Type B pancreatic cell (in vitro differentiated cells): ENCODE results near the gene GCK. TPM values are rescaled to one million over a fixed set of nuclear protein-coding genes. Genes with fewer than 3 reads are reported as not detected.

Experiments used
- DNase-seq: peaks from one replicate; pipeline ENCODE4 v3.0.0; 2021; ENCODE audit warnings: mixed read lengths; ENCODE audit not compliant: unreplicated experiment; ENCODE audit errors: extremely low spot score
- H3K27ac Mint-ChIP-seq: 2 replicates; pipeline ENCODE4 v1.8.0; 2021; ENCODE audit warnings: mild to moderate bottlenecking, mixed read lengths
- H3K27me3 Mint-ChIP-seq: 2 replicates; pipeline ENCODE4 v1.8.0; 2021; ENCODE audit warnings: mixed read lengths
- H3K36me3 Mint-ChIP-seq: 2 replicates; pipeline ENCODE4 v1.8.0; 2021; ENCODE audit warnings: mixed read lengths
- H3K4me1 Mint-ChIP-seq: one replicate; pipeline ENCODE4 v1.8.0; 2021; ENCODE audit warnings: mixed read lengths; ENCODE audit not compliant: unreplicated experiment
- H3K4me3 Mint-ChIP-seq: 2 replicates; pipeline ENCODE4 v1.8.0; 2021; ENCODE audit warnings: mild to moderate bottlenecking, mixed read lengths
- H3K9me3 Mint-ChIP-seq: 2 replicates; pipeline ENCODE4 v1.8.0; 2021; ENCODE audit warnings: mixed read lengths
- total RNA-seq: library from RNA; stranded (reverse); gene quantifications from 2 replicates; pipeline ENCODE4 v1.2.1, GENCODE V29; 2021; ENCODE audit warnings: low replicate concordance
- TF ChIP-seq, protein P1 (sequence below): fragments of 200-600 bp; sonication (generic); conservative IDR thresholded peaks from 2 replicates; pipeline ENCODE4 v1.5.0; 2021; ENCODE audit warnings: antibody characterized with exemption, mild to moderate bottlenecking

The GCK gene
- total RNA-seq, 1 donor from 2014 or later, result 5.6 TPM

DNA sequence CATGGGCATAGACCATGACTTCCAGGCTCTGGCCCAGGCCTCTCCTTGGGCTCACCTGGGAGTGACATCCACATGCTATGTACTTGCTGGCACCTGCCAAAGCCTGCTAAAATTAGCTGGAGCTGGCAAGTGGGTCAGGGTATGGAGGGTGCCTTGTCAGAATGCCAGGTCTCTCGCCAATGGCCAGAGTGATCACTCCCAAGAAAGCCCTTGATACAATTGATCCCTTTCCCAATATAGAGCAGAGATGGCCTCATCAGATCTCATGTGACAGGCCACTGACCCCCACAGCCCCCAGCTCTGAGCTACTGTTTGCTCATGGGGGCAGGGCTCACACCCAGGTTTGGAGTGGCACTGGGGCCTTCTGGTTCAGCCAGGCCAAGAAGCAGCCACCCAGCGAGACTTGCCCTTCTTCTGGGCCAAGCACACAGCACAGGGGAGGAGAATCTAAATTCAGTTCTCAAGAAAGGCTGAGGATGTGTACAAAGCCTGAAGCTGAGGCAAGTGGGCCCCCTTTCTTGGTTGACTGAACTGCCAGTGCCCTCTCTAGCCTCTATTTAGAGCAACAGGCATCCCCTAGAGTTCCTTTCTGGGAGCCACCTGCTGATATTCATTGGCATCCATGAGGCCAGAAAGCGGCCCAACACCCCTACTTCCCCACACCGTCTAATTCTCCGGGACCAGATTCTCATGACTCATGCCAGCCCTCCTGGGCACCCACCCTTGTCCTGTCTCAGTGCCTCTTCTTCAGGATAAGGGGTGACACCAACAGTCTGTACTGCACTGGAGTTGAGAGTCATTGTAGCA is 29.2 kb downstream of the GCK start:
- Mint-ChIP-seq H3K27me3 (no peaks in the 10 kb centered on the region), H3K36me3 (no peaks in the 10 kb centered on the region), H3K27ac (no peak overlapping the region), H3K4me3 (no peak overlapping the region), H3K4me1 (no peaks in the 10 kb centered on the region), H3K9me3 (no peaks in the 10 kb centered on the region)
- no peak for DNase-seq
- TF ChIP-seq, protein P1, sequence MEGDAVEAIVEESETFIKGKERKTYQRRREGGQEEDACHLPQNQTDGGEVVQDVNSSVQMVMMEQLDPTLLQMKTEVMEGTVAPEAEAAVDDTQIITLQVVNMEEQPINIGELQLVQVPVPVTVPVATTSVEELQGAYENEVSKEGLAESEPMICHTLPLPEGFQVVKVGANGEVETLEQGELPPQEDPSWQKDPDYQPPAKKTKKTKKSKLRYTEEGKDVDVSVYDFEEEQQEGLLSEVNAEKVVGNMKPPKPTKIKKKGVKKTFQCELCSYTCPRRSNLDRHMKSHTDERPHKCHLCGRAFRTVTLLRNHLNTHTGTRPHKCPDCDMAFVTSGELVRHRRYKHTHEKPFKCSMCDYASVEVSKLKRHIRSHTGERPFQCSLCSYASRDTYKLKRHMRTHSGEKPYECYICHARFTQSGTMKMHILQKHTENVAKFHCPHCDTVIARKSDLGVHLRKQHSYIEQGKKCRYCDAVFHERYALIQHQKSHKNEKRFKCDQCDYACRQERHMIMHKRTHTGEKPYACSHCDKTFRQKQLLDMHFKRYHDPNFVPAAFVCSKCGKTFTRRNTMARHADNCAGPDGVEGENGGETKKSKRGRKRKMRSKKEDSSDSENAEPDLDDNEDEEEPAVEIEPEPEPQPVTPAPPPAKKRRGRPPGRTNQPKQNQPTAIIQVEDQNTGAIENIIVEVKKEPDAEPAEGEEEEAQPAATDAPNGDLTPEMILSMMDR, result no peak

DNA sequence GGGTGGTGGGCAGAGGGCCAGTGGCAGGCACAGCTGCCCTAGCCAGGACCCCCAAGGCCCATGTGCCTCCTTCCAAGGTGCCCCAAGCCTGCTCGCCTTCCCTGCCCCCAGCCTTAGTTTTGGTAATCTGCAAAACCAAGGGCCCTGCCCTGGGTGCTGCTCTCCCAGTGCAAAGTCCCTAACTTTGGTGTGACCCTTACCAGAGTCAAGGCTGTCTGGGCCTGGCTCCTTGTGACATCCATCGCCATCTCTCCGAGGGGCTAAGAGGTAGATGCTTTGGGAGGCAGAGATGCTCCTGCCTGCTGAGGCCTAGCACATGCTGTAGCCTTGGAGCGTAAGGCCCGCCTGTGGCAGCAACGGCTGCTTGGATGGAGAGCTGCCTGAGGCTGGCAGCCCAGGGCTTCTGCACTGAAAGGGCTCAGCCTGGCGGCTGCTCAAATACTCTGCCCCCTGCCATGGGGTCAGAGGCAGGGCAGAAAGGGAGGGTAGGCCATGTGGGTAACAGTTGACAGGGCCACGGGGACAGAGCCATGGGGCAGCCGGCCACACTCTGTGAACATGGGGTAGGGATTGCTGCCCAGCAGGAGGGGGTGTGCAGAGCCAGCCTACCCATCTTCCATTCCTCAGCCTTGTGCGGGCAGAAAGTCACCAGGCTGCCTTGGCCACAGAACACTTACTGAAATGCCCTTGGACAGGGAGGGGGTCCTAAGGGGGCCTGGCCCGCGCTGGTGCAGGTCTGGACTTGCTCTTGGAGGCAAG is 30.2 kb downstream of the GCK start:
- Mint-ChIP-seq H3K4me3 (no peak overlapping the region), H3K36me3 (no peaks in the 10 kb centered on the region), H3K27me3 (no peaks in the 10 kb centered on the region), H3K27ac (no peak overlapping the region), H3K4me1 (no peaks in the 10 kb centered on the region), H3K9me3 (no peaks in the 10 kb centered on the region)
- TF ChIP-seq, protein P1, result no peak
- no peak for DNase-seq

DNA sequence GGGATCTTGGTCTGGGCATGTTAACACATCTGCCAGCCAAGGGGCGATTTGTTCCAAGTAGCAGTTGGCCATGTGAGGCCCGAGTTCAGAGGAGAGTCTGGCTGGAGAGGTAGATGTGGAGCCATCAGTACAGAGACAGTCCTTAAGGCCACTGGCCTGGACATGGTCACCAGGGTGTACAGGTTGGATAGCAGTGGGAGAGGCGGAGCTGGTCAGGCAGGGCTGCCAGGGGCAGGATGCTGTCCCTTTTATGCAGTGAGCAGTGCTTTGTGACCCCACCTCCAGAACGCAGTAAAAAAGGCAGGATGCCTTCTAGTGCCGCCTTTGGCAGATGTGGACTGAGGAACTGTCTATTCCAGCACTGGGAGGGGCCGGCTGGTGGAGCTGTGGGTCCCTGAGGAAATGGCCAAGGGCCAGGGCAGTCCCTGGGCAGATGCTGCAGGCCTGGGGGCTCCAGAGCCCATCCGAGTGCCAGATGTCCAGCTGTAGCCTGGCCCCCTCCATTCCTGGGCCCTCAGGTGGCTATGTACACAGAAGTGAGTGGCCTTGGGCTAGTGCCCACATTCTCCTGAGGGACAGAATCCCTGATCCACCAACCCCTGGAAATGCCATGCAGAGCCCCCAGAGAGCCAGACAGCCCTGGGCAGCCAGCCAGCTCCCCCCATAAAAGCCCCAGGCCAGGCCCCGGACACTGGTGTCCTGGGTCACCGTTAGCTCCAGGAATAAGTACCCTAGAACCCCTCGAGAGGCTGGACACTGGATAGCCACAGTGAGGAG is 31.0 kb downstream of the GCK start:
- no peak for DNase-seq
- TF ChIP-seq, protein P1, result no peak
- H3K4me1 Mint-ChIP-seq, result no peaks in the 10 kb centered on the region
- no peak overlapping the region for H3K4me3 Mint-ChIP-seq
- no peaks in the 10 kb centered on the region for H3K27me3 Mint-ChIP-seq
- no peaks in the 10 kb centered on the region for H3K36me3 Mint-ChIP-seq
- H3K9me3 Mint-ChIP-seq, result no peaks in the 10 kb centered on the region
- H3K27ac Mint-ChIP-seq, result no peak overlapping the region

GRCh38 chr7:44157116-44158080 is 31.8 kb downstream of the GCK start:
- Mint-ChIP-seq H3K27me3 (no peaks in the 10 kb centered on the region), H3K36me3 (no peaks in the 10 kb centered on the region), H3K4me1 (no peaks in the 10 kb centered on the region), H3K27ac (no peak overlapping the region), H3K9me3 (no peaks in the 10 kb centered on the region), H3K4me3 (no peak overlapping the region)
- no peak for DNase-seq
- TF ChIP-seq, protein P1, result no peak
